HG02763 (cell line): ENCODE data around the gene ASIC2.

Source experiments
- ATAC-seq: cut with Tn5 transposase; IDR thresholded peaks from one replicate; pipeline ENCODE4 v1.9.1; 2021; ENCODE audit warnings: mild to moderate bottlenecking, moderate library complexity; ENCODE audit not compliant: unreplicated experiment

Gene ASIC2

DNA sequence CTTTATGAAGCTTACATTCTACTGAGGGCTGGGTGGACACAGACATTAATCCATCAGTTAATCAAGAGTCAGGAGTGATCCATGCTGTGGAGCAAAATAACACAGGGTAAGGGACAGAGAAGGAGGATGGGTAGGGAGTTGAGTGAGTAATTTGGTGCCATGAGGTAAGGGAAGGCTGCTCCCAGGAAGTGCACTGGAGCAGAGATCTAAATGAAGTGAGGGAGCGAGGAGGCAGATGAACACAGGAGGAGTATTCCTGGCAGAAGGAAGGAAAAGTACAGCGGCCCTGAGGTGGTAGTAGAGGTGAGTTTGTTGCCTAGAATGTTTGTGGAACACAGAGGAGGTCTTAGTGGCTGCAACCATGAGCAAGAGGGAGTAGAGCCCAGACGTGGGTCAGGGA, 34.8 kb downstream of the ASIC2 start:
- ATAC-seq = no peak

DNA sequence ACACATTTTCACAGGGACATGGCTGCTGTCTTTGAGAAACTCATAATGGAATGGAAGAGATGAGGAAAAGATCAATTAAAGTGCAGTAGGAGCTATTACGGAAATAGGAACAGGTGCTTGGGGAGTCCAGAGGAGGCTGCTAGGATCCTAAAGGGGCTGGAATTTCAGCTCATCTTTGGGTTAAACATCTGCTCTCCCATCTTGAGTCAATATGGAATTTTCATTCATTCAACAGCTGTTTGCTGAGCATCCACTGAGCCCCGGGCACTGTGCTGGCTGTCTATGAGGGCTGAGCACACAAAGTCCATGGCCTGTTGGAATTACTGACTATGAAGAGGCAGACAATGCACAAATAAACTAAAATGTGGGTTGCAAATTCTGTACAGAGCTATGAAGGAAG, 47.9 kb downstream of the ASIC2 start:
- no peak for ATAC-seq

DNA sequence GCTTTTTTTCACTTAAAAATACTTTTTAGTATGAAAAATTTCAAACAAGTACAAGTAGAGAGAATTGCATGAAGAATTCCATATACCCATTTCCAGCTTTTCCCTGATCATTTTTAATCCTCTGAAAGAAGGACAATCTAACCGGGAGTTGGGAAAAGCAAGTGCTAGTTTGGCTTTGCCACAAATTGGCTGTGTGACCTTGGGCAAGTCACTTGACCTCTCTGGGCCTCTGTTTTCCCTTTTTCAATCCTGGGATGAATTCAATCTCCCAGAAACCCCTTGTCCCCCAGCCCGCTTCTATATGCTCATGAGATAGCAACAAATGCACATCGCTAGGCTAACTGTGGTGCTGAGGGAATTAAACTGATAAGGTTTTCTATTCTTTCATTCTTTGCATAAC, 49.4 kb downstream of the ASIC2 start:
- ATAC-seq = no peak

DNA sequence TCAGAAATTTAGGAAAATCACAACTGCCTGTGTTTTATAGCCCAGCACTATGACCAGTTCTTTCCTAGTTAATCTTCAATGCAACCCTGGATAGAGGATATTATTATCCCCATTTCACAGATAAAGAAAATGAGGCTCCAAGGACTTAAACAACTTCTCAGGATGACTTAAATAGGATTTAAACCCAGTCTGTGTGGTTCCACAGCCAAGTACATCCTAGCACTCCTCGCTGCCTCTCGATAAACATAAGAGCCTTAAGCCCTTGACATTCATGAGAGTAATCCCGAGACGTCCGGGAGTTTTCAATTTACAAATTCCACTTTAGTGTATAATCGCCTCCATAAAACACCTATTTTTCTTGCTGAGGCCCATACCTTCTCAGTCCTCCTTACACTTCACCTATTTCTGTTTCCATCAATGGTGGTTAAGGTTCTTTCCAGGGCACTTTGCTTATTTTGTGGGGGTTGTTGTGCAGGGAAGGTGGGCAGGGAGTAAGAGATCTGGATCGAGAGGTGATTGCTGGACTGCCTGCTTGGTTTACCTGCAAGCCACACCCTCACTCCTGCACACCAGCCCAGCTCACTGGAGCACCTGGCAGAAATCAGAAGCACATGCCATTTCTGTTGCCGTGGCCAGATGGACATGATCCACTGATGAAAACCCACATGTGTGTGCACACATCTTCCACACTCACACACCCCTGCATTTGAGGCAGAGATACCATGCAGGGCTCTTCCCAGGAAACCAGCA, 50.5 kb downstream of the ASIC2 start:
- ATAC-seq = no peak

DNA sequence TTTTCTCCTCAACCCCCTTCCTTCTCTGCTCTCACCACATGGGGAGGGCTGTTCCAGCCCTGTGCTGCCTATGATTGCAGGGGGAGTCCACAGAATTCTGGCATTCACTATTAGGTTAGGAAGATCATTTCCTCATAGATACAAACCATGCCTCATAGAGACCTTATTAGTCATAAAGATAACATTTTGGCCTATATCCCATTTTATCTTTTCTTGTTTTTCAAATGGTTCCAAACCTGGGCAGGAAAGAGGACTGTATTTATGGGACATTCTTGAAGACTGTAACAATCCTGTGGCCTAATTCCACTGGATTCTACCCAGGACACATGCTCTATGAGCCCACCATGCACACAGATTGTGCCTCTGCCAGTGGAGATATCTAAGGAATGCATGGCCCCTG, 51.7 kb downstream of the ASIC2 start:
- ATAC-seq = no peak

DNA sequence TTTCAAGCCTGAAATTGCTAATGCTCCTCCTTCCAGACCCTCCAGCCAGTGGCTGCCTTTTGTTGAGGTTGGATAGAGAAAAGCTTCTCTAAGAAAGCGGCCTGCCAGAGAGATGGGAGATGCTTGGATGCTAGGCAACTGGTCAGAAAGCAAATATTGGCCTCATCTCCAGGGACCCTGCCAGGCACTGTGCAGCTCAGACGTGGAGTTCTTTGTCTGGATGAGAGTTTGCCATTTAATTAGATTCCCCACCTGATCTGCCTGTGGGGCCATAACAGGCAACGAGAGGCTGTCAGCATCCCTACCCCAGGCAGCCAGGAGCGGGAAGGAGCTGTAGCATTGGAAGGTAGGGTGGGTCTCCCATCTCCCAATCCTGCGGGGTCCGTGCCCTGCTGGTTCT, 52.7 kb downstream of the ASIC2 start:
- ATAC-seq = no peak

DNA sequence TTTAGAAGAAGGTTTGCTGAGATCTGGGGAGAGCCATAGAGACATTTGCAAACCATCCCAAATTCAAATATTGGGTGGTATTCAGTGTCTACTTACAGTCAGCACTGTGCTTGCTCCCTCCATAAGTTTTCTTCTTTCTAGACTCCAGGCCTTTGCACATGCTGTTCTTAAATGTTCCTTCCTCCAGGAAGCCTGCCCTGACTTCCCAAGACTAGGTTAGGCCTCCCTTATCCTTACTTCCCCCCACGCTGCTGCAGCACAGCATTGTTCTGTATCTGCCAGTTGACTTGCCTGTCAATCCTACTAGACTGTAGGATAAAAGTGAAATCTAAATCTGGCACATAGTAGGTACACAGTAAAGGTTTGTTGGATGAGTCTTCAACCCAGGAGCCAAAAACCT, 53.4 kb downstream of the ASIC2 start:
- ATAC-seq = no peak

DNA sequence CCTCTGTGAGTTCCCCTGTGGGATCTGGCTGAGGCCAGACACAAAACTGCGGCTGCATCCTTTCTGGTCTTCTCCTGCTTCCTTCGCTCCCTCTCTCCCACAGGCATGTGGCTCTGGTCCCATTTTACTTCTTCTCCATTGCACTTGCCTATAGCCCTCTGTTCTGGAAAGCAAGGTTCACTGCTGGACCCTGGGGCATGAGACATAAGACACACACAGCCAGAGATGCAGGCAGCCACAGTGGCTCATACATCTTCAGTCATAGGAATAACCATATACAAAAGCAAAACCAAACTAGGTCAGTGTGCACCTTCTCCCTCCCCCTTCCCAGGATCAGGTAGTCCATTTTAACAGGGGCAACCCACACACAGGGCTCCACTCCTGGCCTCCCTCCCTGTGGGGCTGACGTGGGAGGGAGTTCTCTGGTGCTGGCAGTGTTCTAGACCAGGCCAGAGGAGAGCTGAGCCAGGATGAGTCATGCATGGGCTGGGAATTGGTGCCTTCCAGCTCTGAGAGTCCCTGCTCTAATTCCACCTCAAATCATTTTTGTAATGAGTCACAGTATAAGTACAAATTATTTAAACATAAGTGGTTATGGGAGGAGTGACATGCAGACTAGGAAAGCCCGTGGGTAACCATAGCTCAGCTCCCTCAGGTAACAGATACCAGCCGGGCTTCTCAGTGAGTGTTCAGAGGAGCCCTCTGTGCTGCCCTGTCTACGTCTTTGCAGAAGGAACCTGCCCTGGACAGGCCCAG, 58.0 kb downstream of the ASIC2 start:
- no peak for ATAC-seq

DNA sequence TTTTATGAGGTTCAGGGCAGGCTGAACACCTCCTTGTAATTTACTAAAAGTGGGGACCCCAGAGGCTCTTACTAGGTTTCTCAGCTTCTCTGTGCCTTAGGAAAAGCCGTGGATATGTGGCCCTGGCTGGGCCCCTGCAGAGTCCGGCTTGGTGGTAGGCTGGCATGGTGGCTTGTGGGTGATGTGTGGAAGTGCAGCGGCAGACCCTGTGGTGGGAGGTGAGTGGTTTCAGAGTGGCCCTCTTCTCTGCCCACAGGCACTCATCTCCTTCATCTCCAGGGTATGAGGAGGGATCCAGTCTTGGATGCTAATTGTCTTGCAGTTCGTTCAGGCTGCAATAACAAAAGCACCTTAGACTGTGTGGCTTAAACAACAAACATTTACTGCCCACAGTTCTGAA, 58.9 kb downstream of the ASIC2 start:
- ATAC-seq = no peak

DNA sequence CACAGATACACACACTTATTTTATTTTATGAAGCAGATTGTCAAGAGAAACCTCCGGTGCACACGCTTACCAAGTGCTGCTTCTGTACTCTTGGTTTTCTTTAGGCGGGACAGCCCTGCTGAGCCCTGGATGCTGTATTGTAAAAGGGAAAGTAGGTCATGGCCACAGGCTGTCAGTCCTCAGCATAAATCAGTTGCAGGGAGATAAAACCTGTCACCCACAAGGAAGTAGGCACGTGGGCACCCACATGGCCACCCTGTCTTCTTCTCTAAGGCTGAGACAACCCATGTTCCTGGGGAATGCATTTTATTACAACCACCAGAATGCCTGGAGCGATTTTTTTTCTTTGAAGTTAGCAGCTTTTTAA, 59.3 kb downstream of the ASIC2 start:
- ATAC-seq = no peak

DNA sequence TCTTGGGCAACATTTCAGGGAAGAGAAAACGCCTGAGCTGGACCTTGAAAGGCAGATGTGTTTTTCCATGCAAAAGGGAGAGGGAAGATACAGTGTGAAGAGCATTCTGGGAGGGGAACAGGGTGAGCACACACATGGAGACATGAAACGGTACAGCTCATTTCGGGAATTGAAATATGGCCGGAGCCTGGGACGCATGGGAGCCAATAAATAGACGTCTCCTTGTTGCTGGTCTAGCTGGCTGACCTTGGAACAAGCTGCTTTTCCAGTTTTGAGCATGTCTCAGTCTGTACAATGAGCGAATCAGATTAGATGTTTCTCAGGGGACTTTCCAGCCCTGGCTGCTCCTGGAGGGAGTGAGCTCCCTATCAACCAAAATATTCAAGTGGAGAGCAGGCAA, 63.6 kb downstream of the ASIC2 start:
- no peak for ATAC-seq

DNA sequence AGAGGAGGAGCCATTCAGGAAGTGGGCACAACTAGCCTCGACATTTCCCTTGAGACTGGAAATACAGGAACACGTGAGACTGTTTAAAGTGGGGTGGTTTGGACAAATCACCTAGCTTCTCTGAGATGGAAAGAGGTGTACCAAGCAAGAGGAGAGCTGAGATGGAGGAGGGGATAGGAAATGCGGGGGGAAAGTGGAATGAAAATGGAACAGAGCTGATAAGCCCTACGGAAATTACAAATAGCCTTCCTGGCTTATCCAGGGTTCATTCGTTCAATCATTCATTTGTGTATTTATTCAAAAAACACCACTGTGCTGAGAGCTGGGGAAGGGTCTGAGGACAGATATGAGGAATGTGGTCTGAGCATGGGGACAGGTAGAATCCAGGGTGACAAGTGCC, 64.1 kb downstream of the ASIC2 start:
- ATAC-seq = no peak

DNA sequence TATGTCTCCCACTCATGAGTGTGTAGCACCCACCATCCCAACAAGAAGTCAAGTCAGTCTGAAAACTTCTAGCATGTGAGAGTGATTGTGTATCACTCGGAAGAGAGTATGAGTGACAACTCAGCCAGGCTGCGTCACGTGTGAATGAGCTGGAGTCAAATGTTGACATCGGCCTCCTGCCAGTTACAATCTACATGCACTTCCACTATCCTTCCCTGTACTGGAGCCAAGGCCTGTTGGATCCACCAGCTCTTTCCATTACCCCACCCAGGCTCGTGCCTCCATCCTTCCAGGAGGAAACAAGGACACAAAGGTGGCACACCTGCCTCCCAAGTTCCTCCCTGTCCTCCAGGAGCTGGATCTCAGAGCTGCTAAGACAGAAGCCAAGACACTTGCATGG, 64.5 kb downstream of the ASIC2 start:
- no peak for ATAC-seq

DNA sequence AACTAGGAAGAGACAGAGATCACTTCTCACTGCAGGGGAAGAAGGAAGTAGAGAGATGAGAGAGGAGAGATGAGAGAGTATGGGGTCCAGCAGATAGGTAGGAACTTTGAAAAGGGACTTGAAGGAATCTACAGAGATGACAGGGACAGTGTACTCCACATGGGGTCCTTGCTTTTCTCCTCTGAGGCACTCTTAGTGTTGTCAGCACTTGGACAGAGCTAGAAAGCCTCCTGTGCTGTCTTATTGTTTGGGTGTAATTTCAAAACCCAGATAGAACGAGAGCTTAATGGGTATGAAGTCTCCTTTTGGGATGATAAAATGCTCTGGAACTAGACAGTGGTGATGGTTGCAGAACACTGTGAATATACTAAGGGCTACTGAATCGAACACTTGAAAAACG, 65.2 kb downstream of the ASIC2 start:
- ATAC-seq = no peak

DNA sequence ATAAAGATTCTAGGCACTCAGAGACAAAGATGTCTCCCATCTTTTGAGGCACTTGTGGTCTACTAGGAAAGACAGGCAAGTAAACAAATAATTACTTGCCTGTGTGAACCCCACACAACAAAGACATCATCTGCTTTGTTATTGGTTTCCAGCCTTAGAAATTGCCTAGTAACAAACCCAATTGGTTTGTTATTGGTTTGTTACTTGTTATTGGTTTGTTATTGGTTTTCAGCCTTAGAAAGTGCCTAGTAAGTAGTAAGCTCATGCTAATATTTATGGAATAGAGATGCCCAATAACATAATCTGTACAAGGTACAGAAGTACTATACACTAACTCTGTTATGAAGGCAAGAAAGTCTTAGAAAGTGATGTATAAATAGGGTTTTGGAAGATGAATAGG, 67.1 kb downstream of the ASIC2 start:
- no peak for ATAC-seq

DNA sequence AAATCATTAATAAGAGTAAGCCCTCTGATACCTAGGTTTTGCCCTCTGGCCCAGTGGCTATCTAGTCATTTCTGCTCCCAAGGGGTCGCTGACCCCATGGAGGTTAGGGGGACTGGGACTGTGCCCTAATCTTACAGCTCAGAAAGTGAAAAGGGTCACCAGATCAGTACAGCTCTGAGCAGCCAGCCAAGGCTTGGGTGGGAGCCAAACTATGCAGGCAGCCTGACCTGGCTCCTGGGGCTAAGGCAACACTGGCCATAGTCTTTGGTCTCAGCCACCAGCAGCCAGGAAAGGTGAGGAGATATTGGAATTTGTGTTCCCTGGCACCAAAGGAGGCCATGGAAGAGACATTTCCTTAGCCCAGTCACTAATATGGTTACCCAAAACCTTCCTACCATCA, 67.6 kb downstream of the ASIC2 start:
- ATAC-seq = no peak

DNA sequence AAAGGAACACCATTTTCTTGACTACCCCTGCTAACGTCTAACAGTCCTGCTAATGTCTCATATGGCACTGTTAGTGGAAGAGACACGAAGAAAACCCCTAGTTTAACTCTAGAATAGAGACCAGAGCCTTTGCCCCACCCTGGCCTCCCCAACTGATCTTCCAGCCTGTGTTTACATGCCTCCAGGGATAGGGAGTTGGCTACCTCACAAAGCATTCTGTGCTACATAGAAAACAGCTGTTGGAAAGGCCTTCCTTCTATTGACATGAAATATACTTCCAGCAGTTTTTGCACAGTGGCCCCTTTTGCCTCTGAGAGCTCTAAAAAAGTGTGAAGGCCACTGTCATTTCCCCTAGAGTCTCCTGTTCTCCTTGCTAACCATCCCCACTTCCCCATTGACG, 73.1 kb downstream of the ASIC2 start:
- no peak for ATAC-seq

DNA sequence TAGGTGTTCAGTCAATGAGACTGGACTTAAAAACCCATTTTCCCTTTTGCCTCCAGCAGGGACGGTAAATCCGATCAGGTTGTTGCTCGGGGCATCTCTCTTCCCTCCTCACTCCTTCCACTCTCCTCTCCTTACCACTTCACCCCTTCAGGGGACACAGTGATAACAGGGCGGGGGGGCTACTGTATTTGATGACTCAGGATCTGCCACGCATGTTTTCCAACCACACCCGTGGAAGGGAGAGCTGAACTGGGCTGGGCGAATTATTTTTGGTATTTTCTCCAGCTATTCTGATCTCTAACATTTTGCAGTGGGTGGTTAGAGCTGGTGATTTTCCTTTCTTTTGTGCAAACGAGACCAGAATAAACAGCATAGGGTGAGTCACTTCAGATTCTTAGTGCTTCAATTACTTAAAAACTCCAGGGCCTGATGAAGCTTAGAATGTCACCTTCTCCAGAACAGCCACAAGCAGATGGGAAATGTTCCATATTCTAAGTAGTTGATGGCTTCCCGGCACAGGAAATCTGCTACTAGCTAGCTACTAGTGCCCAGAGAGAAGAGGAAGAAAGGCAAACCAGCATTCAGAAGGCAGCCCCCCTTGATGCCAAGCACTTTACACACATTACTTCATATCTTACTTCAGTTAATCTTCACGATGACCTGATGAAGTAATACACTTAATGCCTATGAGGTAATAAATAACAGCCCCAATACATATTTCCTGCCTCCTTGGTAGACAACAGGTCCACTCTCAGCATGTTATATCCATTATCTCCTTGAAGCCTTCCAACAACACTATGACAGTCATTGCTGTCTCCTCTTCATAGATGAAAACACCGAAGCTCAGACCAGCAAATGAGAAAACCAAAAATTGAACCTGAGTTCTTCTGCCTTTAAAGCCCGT, 74.1 kb downstream of the ASIC2 start:
- ATAC-seq = no peak

DNA sequence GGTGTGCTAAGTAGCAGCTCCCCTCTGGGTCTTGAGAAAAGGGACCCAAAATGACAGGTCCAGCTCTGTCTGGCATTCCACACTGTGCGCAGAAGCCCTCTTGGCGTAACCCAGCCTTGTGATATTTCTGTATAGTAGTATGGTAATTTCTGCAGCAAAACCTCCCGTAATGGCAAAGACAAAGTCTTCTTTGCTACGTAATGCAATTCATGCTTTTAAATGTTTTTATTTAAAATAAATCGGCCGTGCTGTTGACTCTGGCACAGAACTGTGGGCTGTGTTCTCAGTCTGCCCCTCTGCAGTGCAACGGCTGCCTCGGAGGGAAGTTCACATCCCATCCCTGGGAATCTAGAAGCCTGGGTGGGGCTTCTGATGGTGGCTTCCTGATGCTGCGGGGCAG, 75.2 kb downstream of the ASIC2 start:
- no peak for ATAC-seq

DNA sequence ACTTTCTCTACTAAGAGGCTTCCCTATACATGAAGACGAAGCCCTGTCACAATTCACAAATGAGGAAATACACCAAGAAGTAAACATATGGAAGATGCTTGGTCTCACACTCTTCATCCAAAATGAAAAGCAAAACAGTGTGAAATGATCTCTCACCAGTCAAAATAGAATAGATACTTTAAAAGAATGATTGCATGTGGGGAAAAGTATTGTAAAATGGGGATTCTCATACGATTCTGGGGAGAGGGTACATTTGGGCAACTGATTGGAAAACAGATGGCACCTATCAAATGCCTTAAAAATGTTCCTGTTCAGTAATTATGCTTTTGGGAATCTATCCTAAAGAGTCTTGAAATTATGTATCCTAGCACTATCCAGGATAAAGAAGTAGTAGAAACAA, 78.1 kb downstream of the ASIC2 start:
- no peak for ATAC-seq

DNA sequence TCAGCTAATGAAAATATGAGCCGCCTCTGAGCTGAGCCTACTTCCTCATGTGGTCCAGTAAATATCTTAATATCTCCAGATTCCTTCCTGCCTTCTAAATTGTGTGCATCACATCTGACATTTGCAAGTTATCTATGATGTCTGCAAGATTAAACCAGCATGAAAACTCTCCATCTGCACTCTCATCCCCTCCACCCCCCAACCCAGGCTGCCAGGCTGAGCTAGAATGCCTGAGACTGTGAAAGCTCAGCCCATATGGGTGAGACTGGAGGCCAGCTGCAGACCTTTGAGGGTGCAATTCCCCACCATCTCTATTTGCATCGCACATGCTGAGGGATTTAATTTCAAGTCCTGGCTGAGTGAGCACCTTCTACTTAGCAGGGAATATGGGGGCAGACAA, 82.8 kb downstream of the ASIC2 start:
- no peak for ATAC-seq

DNA sequence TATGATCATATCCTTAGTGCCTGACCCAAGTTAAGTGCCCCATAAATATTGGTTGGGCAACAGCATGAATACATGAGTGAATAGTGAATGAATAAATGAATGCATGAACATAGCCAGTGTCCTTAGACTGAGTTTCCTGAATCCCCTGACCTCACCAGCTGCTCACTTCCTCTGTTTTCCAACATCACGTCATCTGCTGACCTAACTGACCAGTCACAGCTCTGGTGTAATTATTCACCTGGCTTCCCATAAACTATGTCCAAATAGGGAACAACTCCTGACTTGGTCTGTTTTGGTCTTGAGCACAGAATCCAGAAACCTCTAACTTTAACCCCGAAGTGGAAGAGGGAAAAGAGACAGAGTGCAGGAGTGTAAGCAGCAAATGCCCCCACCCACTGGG, 83.4 kb downstream of the ASIC2 start:
- ATAC-seq = no peak
